Endothelial cell (in vitro differentiated cells): ENCODE results near the gene SLC28A1. TPM values are rescaled to one million over a fixed set of nuclear protein-coding genes. Genes with fewer than 3 reads are reported as not detected.

Experiments
- DNase-seq: peaks from one replicate; pipeline ENCODE4 v3.0.0; 2021; ENCODE audit warnings: low spot score
- H3K27ac Mint-ChIP-seq: one replicate; pipeline ENCODE4 v1.8.0; 2021; ENCODE audit warnings: mixed read lengths, inconsistent platforms; ENCODE audit not compliant: unreplicated experiment
- H3K27me3 Mint-ChIP-seq: one replicate; pipeline ENCODE4 v1.8.0; 2021; ENCODE audit warnings: mild to moderate bottlenecking, moderate library complexity, mixed read lengths, inconsistent platforms; ENCODE audit not compliant: unreplicated experiment
- H3K36me3 Mint-ChIP-seq: one replicate; pipeline ENCODE4 v1.8.0; 2021; ENCODE audit warnings: mild to moderate bottlenecking, low read depth, mixed read lengths, inconsistent platforms; ENCODE audit not compliant: unreplicated experiment
- H3K4me1 Mint-ChIP-seq: one replicate; pipeline ENCODE4 v1.8.0; 2021; ENCODE audit warnings: mild to moderate bottlenecking, mixed read lengths, inconsistent platforms; ENCODE audit not compliant: unreplicated experiment
- H3K4me3 Mint-ChIP-seq: one replicate; pipeline ENCODE4 v1.8.0; 2021; ENCODE audit warnings: mild to moderate bottlenecking, mixed read lengths, inconsistent platforms; ENCODE audit not compliant: unreplicated experiment
- H3K9me3 Mint-ChIP-seq: one replicate; pipeline ENCODE4 v1.8.0; 2021; ENCODE audit warnings: mixed read lengths, inconsistent platforms; ENCODE audit not compliant: unreplicated experiment
- CTCF ChIP-seq: fragments of 200-600 bp; sonication (generic); IDR thresholded peaks from one replicate; pipeline ENCODE4 v1.5.0; 2021; ENCODE audit warnings: antibody characterized with exemption; ENCODE audit not compliant: unreplicated experiment
- total RNA-seq: library from RNA; stranded (reverse); fragmentation: NEBNext Ultra II Directional; extraction: Animal tissue kit (Norgen Biotek cat#: 25700); gene quantifications from one replicate; pipeline ENCODE4 v1.2.1, GENCODE V29; 2021; ENCODE audit not compliant: unreplicated experiment

Gene SLC28A1
- total RNA-seq, 1 donor from 2014 or later = not detected

- no peak overlapping the region for H3K4me3 Mint-ChIP-seq
- H3K27me3 Mint-ChIP-seq = peaks cover 4% of the 10 kb centered on the region
- DNase-seq = no peak
- H3K36me3 Mint-ChIP-seq = no peaks in the 10 kb centered on the region
- no peaks in the 10 kb centered on the region for H3K9me3 Mint-ChIP-seq
- TF ChIP-seq CTCF = no peak
- H3K27ac Mint-ChIP-seq = no peak overlapping the region
- peaks cover 16% of the 10 kb centered on the region for H3K4me1 Mint-ChIP-seq
Observed at GRCh38 chr15:84908564-84908963, 24.1 kb downstream of the SLC28A1 start.

DNA sequence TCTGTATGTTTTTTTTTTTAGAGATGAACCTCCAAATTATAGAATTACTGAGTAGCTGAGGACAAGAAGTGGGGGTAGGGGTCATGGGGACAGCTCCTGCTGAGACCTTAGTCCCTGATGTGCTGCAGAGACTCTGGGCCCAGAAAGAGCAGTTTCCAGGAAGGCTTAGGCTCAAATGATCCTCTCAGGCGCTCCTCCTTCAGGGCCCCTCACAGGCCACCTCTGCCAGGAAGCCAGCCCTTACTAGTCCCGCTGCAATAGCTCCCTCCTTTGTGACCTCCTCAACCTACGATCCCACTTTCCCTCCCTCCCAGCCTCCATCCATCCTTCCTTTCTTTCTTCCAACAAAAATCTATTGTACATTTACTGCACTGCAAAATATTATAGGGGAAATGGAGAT is 24.6 kb downstream of the SLC28A1 start:
- Mint-ChIP-seq H3K4me1 (peaks cover 16% of the 10 kb centered on the region), H3K27ac (no peak overlapping the region), H3K36me3 (no peaks in the 10 kb centered on the region), H3K4me3 (no peak overlapping the region), H3K9me3 (no peaks in the 10 kb centered on the region), H3K27me3 (peaks cover 4% of the 10 kb centered on the region)
- no peak for DNase-seq
- TF ChIP-seq CTCF = no peak

GRCh38 chr15:84909782-84910181 is 25.3 kb downstream of the SLC28A1 start:
- H3K4me3 Mint-ChIP-seq = no peak overlapping the region
- peaks cover 16% of the 10 kb centered on the region for H3K4me1 Mint-ChIP-seq
- no peaks in the 10 kb centered on the region for H3K36me3 Mint-ChIP-seq
- TF ChIP-seq CTCF = no peak
- no peak overlapping the region for H3K27ac Mint-ChIP-seq
- DNase-seq = no peak
- H3K9me3 Mint-ChIP-seq = no peaks in the 10 kb centered on the region
- H3K27me3 Mint-ChIP-seq = peaks cover 4% of the 10 kb centered on the region

GRCh38 chr15:84910928-84911623 is 26.6 kb downstream of the SLC28A1 start:
- H3K4me3 Mint-ChIP-seq = no peak overlapping the region
- H3K36me3 Mint-ChIP-seq = no peaks in the 10 kb centered on the region
- no peaks in the 10 kb centered on the region for H3K9me3 Mint-ChIP-seq
- H3K27me3 Mint-ChIP-seq = peaks cover 2% of the 10 kb centered on the region
- H3K4me1 Mint-ChIP-seq = peaks cover 19% of the 10 kb centered on the region
- H3K27ac Mint-ChIP-seq = no peak overlapping the region
- no peak for TF ChIP-seq CTCF
- no peak for DNase-seq

DNA sequence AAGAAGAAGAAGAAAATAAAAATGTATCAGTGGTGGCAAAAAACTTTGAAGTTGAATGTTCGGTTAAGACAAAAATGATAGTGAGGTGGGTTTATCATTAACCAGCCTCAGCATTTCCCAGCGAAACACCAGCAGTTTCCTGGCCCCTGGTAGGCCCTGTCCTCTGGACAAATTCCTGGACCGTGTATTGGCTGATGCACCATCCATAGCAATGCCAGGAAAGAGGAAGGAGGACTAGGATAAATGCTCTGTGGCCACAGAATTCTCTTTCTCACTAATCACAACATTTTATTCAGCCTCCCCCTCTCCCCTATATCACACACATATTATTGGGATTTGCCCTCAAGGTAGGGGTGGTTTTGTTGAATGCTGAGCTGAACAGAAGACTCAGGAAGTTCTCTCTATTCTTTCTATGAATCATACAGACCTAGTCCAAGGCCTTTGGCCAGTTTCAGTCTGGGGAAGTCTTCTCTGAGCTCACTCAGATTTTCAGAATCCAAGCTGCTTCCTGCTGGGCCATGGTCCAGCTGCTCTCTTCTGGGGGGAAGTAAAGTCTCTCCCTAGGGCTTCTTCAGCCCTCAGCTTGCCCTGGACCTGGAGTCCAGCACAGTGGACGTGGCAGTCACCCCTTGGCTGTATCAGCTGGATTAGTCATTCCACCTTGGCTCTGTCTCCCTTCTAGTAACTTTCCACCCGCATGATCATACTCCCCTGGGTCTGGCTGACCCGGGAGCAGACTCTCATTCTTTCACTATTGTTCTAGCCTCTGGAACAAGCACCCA is 27.6 kb downstream of the SLC28A1 start:
- Mint-ChIP-seq H3K36me3 (no peaks in the 10 kb centered on the region), H3K27me3 (peaks cover 2% of the 10 kb centered on the region), H3K4me1 (peaks cover 19% of the 10 kb centered on the region), H3K27ac (no peak overlapping the region), H3K4me3 (no peak overlapping the region), H3K9me3 (no peaks in the 10 kb centered on the region)
- TF ChIP-seq CTCF = no peak
- DNase-seq = no peak
